ENCODE measurements around the gene INSR. TPM values are rescaled to one million over a fixed set of nuclear protein-coding genes. Genes with fewer than 3 reads are reported as not detected.
A peak's percentile ranks its signal among the peaks of the same experiment; 100 is the strongest.

INSR gene
- total RNA-seq, 1 experiment from 2014 or later: 35.9 TPM

GRCh38 chr19:7272856-7273578, 21.2 kb downstream of the INSR start (continued):
- TF ChIP-seq ATF6 (CRISPR knock-in tag; IDR thresholded peaks at IDR 0.05) (no peak), ETV6 (CRISPR knock-in tag; IDR thresholded peaks at IDR 0.05) (no peak), USF1 (CRISPR knock-in tag; IDR thresholded peaks at IDR 0.05) (no peak), E2F4 (CRISPR knock-in tag; IDR thresholded peaks at IDR 0.05; ENCODE audit: borderline replicate concordance, low read depth) (no peak), SP1 (CRISPR knock-in tag; conservative IDR thresholded peaks at IDR 0.05) (no peak), TCF7 (CRISPR knock-in tag; IDR thresholded peaks at IDR 0.05; ENCODE audit: low read depth) (no peak), ZNF219 (CRISPR knock-in tag; IDR thresholded peaks at IDR 0.05; ENCODE audit: borderline replicate concordance) (no peak), MYBL2 (CRISPR knock-in tag; IDR thresholded peaks at IDR 0.05) (no peak), CREM (CRISPR knock-in tag; IDR thresholded peaks at IDR 0.05) (no peak)

- Mint-ChIP-seq H3K27ac (peak overlapping the region; percentile 23; the same call in 1 of the 2 replicates), H3K4me1 (no peaks in the 10 kb centered on the region), H3K27me3 (ENCODE audit: low read depth) (no peaks in the 10 kb centered on the region), H3K36me3 (peaks cover 15% of the 10 kb centered on the region), H3K4me3 (no peak overlapping the region), H3K9me3 (no peaks in the 10 kb centered on the region)
- POLR2A ChIA-PET: no interaction called here
- CTCF ChIA-PET: no interaction called here
- DNase-seq (ENCODE audit: low spot score): no peak
- ATAC-seq: no peak
- TF ChIP-seq ZNF219 (CRISPR knock-in tag; IDR thresholded peaks at IDR 0.05; ENCODE audit: borderline replicate concordance) (no peak), ZNF317 (CRISPR knock-in tag; IDR thresholded peaks at IDR 0.05; ENCODE audit: borderline replicate concordance, low read depth) (no peak), IRF1 (CRISPR knock-in tag; IDR thresholded peaks at IDR 0.05) (no peak), PRRX2 (CRISPR knock-in tag; IDR thresholded peaks at IDR 0.05) (no peak), HMGA2 (CRISPR knock-in tag; IDR thresholded peaks at IDR 0.05) (no peak), ZNF232 (CRISPR knock-in tag; IDR thresholded peaks at IDR 0.05) (no peak), NFATC4 (CRISPR knock-in tag; IDR thresholded peaks at IDR 0.05) (no peak), TEAD1 (CRISPR knock-in tag; IDR thresholded peaks at IDR 0.05) (no peak), KAT7 (CRISPR knock-in tag; IDR thresholded peaks at IDR 0.05; ENCODE audit: borderline replicate concordance) (no peak), FOXP4 (CRISPR knock-in tag; IDR thresholded peaks at IDR 0.05) (no peak), SMAD4 (CRISPR knock-in tag; IDR thresholded peaks at IDR 0.05) (no peak), GABPB1 (CRISPR knock-in tag; IDR thresholded peaks at IDR 0.05) (no peak), ZBTB21 (CRISPR knock-in tag; IDR thresholded peaks at IDR 0.05; ENCODE audit: borderline replicate concordance) (no peak), RELA (CRISPR knock-in tag; IDR thresholded peaks at IDR 0.05; ENCODE audit: borderline replicate concordance) (no peak), IRF2 (CRISPR knock-in tag; IDR thresholded peaks at IDR 0.05; ENCODE audit: borderline replicate concordance, low read depth) (no peak), CDX4 (CRISPR knock-in tag; IDR thresholded peaks at IDR 0.05; ENCODE audit: borderline replicate concordance) (no peak)
Measured at GRCh38 chr19:7268705-7269098, 25.5 kb downstream of the INSR start.

Data from WTC11 (cell line).